BLaER1 (cell line): ENCODE data around the gene C12orf76.
"Not testable (repeated sequence)": the region's sequence is repeated elsewhere in the genome, so short reads cannot be mapped to it uniquely, and the experiment has no call there.

Source experiments
- H3K27ac ChIP-seq: shearing (Covaris generic); formaldehyde crosslinking; 2 replicates; pipeline ENCODE4 v1.8.1; 2022
- H3K27me3 ChIP-seq: shearing (Covaris generic); formaldehyde crosslinking; 2 replicates; pipeline ENCODE4 v1.8.1; 2022
- H3K36me3 ChIP-seq: shearing (Covaris generic); formaldehyde crosslinking; 2 replicates; pipeline ENCODE4 v1.8.1; 2022
- H3K4me1 ChIP-seq: shearing (Covaris generic); formaldehyde crosslinking; 2 replicates; pipeline ENCODE4 v1.8.1; 2022
- H3K4me2 ChIP-seq: shearing (Covaris generic); formaldehyde crosslinking; 2 replicates; pipeline ENCODE4 v1.8.1; 2022
- H3K4me3 ChIP-seq: shearing (Covaris generic); formaldehyde crosslinking; 2 replicates; pipeline ENCODE4 v1.8.1; 2022
- H3K9ac ChIP-seq: shearing (Covaris generic); formaldehyde crosslinking; 2 replicates; pipeline ENCODE4 v1.8.1; 2022
- H3K9me3 ChIP-seq: shearing (Covaris generic); formaldehyde crosslinking; 2 replicates; pipeline ENCODE4 v1.8.1; 2022
- H4K20me1 ChIP-seq: shearing (Covaris generic); formaldehyde crosslinking; 2 replicates; pipeline ENCODE4 v1.8.1; 2022
- Cebpa-rat ChIP-seq: shearing (Covaris generic); IDR thresholded peaks from 2 replicates; pipeline ENCODE4 v1.8.1; 2022

C12orf76 gene

GRCh38 chr12:110048242-110049027, at the start of gene C12orf76:
C12orf76 (minus strand) TSS chr12:110048522; CDS start chr12:110048495, 27 bp downstream.
- TF ChIP-seq Cebpa-rat = no peak
- Histone ChIP-seq H3K4me2 (peak within 1 kb of the TSS; percentile 95), H3K36me3 (peaks cover 14% of the 10 kb centered on the region), H3K4me1 (peaks cover 52% of the 10 kb centered on the region), H3K27ac (peak within 1 kb of the TSS; percentile 78), H4K20me1 (peaks cover 11% of the 10 kb centered on the region; the same call in 1 of the 2 replicates), H3K4me3 (peak within 1 kb of the TSS; percentile 96), H3K27me3 (no peaks in the 10 kb centered on the region), H3K9ac (peak within 1 kb of the TSS; percentile 87), H3K9me3 (no peaks in the 10 kb centered on the region)

GRCh38 chr12:110093631-110094311, 45.4 kb upstream of the C12orf76 start:
- no peak overlapping the region for H3K4me2 ChIP-seq
- H3K4me3 ChIP-seq = no peak overlapping the region
- no peak overlapping the region for H3K9ac ChIP-seq
- H3K27ac ChIP-seq = no peak overlapping the region
- peaks cover 8% of the 10 kb centered on the region; the same call in 1 of the 2 replicates for H3K4me1 ChIP-seq
- H3K36me3 ChIP-seq = no peaks in the 10 kb centered on the region
- no peaks in the 10 kb centered on the region for H3K9me3 ChIP-seq
- H3K27me3 ChIP-seq = no peaks in the 10 kb centered on the region
- TF ChIP-seq Cebpa-rat = no peak
- H4K20me1 ChIP-seq = no peaks in the 10 kb centered on the region

GRCh38 chr12:110091136-110091711, 42.9 kb upstream of the C12orf76 start:
- Histone ChIP-seq H3K27ac (no peak overlapping the region), H3K4me2 (no peak overlapping the region), H4K20me1 (no peaks in the 10 kb centered on the region), H3K9me3 (no peaks in the 10 kb centered on the region), H3K9ac (no peak overlapping the region), H3K4me3 (no peak overlapping the region), H3K27me3 (no peaks in the 10 kb centered on the region), H3K4me1 (peaks cover 22% of the 10 kb centered on the region), H3K36me3 (no peaks in the 10 kb centered on the region)
- no peak for TF ChIP-seq Cebpa-rat

- Histone ChIP-seq H3K36me3 (no peaks in the 10 kb centered on the region), H3K9ac (no peak overlapping the region), H3K27ac (no peak overlapping the region), H3K9me3 (no peaks in the 10 kb centered on the region), H3K4me1 (peaks cover 22% of the 10 kb centered on the region), H4K20me1 (no peaks in the 10 kb centered on the region), H3K4me3 (no peak overlapping the region), H3K4me2 (no peak overlapping the region), H3K27me3 (no peaks in the 10 kb centered on the region)
- TF ChIP-seq Cebpa-rat = no peak
Measured at GRCh38 chr12:110090266-110091135, 42.2 kb upstream of the C12orf76 start.

GRCh38 chr12:110088936-110089335, 40.6 kb upstream of the C12orf76 start:
- Histone ChIP-seq H3K4me3 (no peak overlapping the region), H3K4me2 (no peak overlapping the region), H3K27me3 (no peaks in the 10 kb centered on the region), H3K27ac (no peak overlapping the region), H3K9ac (no peak overlapping the region), H4K20me1 (no peaks in the 10 kb centered on the region), H3K9me3 (no peaks in the 10 kb centered on the region), H3K36me3 (no peaks in the 10 kb centered on the region), H3K4me1 (peaks cover 22% of the 10 kb centered on the region)
- TF ChIP-seq Cebpa-rat = no peak

GRCh38 chr12:110088216-110088615, 39.9 kb upstream of the C12orf76 start:
- H3K9ac ChIP-seq, H3K27ac ChIP-seq, H3K4me3 ChIP-seq, H3K9me3 ChIP-seq, H3K27me3 ChIP-seq, H4K20me1 ChIP-seq, H3K36me3 ChIP-seq: not testable (repeated sequence)
- H3K4me1 ChIP-seq = peaks cover 22% of the 10 kb centered on the region
- peak overlapping the region; percentile 38 for H3K4me2 ChIP-seq

- Histone ChIP-seq H3K4me3 (no peak overlapping the region), H3K27me3 (no peaks in the 10 kb centered on the region), H3K9ac (no peak overlapping the region), H3K9me3 (no peaks in the 10 kb centered on the region), H3K36me3 (no peaks in the 10 kb centered on the region), H4K20me1 (no peaks in the 10 kb centered on the region), H3K27ac (no peak overlapping the region), H3K4me1 (peaks cover 45% of the 10 kb centered on the region), H3K4me2 (no peak overlapping the region)
- no peak for TF ChIP-seq Cebpa-rat
Measured at GRCh38 chr12:110084314-110085015, 36.1 kb upstream of the C12orf76 start.

- Histone ChIP-seq H3K4me2 (peak overlapping the region; percentile 82), H3K4me1 (peaks cover 38% of the 10 kb centered on the region), H3K27me3 (no peaks in the 10 kb centered on the region), H3K9me3 (no peaks in the 10 kb centered on the region), H3K9ac (no peak overlapping the region), H3K27ac (peak overlapping the region; percentile 88), H3K36me3 (no peaks in the 10 kb centered on the region), H4K20me1 (no peaks in the 10 kb centered on the region), H3K4me3 (peak overlapping the region; percentile 40; the same call in 1 of the 2 replicates)
- no peak for TF ChIP-seq Cebpa-rat
Measured at GRCh38 chr12:110080410-110080809, 32.1 kb upstream of the C12orf76 start.
